ENCODE data around the gene GRIK4.

GRIK4 gene

DNA sequence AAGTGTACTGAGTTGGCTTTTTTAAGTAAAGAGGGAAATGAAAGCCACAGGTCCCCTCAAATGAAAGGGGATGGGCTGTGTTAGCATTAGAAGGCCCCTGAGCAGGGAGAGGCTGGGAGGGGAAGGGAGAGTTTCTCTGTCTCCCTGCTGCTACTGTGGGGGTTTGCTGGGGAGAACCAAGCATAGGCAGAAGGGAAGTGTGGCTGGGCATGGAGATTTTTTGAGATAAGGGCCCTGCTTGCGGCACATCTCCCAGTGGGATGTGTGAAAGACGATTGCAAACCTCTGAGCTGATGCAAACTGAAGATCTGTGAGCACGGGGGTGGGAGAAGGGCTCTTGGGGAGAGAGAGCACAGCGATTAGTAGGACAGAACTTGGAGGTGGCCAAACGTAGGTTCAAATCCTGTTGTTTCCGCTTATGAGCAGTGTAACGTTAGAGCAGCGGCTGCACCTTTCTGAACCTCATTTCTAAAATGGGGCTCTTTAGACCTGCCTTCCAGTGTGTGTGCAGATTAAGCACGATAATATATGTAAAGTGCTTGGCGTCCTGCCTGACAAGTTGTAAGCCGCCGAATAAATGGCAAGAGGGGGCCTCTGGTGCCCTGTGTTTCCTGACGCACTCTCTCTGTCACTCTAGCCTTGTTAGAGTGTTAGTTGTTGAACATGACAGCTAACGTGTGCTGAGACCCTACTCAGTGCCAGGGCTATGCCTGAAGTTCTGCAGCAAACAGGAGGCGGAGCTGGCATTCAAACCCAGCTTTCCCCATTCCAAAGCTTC is 122.3 kb downstream of the GRIK4 start:
- no peak for FAIRE-seq

DNA sequence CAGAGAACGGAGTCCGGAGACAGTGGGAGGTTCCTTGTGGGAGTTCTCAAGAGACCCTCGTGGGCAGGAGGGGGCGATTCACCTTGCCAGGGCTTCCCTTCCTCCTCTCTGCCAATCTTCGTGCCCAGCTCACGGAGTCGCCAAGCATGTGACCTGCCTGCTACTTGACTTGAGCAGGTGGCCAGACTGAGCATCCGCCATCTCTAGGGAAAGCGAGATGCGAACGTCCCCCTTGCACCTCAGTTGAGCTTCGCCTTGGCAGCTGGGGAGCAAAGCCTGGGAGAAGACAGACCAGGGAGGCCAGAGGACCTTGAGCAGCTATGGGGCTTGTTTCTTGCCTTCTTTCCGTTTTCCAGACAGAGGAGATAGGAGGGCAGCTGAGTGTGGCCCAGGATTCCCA is 123.2 kb downstream of the GRIK4 start:
- no peak for FAIRE-seq

More for the DNA sequence above, 122.3 kb downstream of the GRIK4 start:
- DNase-seq (ENCODE audit: low spot score): no peak

DNA sequence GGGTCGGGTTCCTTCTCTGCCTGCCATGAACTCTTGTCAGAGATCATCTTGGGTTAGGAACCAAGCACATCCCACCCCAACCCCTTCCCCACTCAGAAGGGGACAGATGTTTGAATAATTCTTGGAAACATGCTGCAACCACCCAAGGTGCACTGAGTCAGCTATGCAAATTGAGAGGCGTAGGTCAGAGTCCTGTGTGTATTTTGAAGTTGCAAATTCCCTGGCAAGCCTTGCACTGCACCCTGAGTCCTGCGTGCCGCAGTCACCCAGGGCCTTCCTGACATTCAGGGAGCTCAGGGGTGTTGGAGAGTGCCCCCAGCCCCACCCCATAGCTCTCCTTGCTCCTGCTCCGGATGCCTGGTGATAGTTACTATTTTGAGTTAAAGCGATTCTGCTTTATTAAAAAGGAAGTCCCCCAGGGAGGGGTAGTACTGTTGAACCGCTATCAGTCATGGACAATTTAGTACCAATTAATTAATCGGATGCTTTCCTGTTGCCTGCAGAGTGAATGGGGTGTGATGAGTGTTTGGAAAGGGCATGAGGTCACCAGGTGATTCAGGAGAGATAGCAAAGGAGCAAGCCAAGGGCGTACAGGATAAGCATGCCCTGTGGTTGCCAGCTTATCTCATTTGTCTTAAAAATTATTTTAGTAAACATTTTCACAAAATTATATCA is 123.7 kb downstream of the GRIK4 start:
- DNase-seq (ENCODE audit: low spot score) (no peak), FAIRE-seq (no peak)

More for the DNA sequence above, 123.2 kb downstream of the GRIK4 start:
- DNase-seq (ENCODE audit: low spot score): no peak

DNA sequence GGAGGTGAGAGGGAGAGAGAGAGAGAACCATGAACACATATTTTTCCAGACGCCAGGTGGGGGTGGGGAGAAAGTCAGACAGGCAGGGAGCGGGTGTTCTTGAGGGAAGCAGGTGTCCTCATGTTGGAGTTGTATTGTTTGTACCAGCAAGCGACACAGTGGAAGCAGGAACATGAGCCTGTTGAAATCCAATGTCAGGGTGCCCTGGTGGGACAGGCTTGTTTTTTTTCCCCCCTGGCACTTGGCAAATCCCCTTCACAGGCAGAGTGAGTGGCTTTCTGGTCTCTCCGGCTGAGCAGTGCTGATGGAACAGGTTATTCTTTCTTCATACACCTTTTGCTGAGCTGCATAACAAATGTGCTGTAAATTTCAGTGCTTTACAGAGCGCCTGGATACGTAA is 125.6 kb downstream of the GRIK4 start:
- DNase-seq (ENCODE audit: low spot score) (no peak), FAIRE-seq (no peak)

DNA sequence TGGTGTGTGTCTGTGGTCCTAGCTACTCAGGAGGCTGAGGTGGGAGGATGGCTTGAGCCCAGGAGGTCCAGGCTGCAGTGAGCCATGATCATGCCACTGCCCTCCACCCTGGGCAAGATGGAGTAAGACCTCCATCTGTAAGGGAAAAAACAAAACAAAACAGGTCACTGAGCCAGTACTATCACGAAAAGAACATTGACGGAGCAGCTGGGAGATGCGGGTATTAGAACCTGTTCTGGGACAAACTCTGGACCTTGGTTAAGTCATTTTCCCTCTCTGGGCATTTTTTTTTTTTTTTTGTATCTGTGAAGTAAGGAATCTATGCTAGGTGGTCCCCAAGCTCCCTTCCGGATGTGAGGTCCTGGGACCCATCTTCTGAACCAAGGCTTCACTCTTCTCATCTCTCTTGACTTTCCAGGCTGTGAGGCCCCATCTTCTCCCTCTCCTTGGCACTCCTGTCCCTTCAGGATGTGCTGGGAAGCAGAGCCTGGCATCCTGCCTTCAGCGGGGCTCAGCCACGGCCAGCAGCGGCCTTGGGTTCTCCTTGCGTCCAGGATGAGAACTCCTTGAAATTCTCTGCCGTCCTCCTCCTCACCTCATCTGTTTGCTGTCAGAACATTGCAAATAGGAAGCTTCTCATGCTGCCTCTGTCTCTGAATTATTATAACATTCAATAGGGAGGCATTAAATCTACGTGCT is 130.8 kb downstream of the GRIK4 start:
- DNase-seq (ENCODE audit: low spot score) (no peak), FAIRE-seq (no peak)

DNA sequence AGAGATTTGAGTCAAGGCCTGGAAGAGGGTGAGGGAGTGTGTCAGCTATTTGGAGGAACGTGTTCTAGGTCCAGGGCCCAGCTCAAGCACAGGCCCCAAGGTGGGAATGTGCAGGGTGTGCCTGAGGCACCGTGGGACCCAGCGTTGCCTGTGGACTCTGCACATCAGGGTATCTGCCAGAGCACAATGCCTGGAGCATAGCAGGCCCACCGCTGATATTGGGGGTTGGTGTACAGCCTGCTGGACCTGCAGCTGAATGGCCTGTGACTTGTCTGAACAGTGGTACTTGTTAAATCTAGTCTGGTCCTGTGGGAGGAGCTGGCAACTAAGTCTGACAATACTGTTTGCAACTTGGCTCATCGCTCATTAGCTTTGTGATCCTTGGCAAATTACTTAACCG is 131.7 kb downstream of the GRIK4 start:
- FAIRE-seq: no peak
- no peak for DNase-seq (ENCODE audit: low spot score)

DNA sequence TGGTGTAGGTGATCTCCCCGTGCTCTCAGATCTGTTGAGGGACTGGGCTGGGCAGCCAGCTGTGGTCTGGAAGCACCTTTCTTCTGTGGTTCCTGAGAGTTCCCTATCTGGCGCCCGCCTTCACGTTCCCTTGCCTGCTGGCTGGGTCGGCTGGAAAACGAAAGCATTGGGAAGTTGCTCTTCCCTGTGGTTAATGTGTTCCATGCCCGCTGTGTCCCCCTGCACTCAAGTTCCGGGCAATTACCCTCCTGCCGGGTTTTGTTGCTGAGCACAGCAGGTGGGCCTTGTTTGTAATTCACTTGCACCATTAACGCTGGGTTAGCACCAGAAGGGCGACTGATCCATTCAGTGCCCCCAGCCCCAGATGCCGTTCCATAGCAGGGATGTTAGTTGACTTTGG is 134.1 kb downstream of the GRIK4 start:
- FAIRE-seq: no peak
- no peak for DNase-seq (ENCODE audit: low spot score)

DNA sequence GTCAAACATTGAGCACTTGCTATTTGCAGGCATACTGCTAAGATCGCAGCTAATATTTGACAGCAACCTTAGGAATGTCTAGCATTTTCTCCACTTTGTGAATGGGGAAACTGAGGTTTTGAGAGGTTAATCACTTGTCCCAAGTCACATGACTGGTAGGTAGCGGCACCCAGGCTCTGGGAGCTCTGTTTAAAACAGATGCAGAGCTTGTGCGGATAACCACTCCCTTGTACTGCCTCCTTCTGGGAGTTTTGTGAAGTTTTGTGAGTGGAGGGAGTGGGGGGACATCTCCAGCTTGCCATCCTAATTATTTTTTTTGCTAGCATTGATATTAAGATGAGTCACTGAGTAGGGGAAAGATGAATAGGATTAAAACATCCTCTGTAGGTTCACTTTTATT is 134.7 kb downstream of the GRIK4 start:
- DNase-seq (ENCODE audit: low spot score): no peak
- FAIRE-seq: no peak

DNA sequence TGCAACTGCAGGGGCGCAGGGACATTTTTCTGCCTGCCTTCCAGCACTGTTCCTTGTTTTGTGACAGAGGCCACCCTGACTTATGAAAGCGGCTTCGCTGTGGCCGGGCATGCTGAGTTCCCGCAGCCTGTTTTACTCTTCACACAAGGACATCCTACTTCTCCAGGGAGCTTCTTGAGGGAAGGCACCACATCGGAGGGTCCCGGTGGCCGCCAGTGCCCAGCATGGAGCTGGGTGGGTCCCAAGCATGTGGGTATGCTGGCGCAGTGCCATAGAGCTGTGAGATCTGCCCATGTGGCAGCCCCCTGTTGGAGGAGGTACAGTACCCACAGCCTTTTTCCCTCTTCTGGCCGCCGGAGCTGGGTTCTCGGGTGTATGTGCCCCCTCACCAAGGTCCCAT is 136.1 kb downstream of the GRIK4 start:
- FAIRE-seq: no peak
- no peak for DNase-seq (ENCODE audit: low spot score)

DNA sequence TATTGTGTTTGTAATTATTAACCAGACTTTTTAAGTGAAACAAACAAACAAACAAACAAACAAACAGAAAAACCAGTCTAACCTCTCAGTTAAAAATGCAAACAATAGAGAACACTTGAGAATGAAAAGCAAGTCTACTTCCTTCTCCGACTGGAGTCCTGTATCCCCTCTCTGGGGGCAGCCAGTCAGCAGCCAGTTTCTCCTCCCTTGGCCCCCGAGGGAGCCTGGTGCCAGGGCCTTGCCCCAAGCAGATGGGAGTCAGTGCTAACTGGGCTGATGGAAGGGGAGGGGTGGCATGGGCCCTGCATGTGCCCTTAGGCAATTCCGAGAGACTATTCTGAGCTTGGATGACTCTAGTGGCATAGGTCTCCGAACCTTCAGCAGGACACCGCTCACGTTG is 137.2 kb downstream of the GRIK4 start:
- FAIRE-seq: no peak

DNA sequence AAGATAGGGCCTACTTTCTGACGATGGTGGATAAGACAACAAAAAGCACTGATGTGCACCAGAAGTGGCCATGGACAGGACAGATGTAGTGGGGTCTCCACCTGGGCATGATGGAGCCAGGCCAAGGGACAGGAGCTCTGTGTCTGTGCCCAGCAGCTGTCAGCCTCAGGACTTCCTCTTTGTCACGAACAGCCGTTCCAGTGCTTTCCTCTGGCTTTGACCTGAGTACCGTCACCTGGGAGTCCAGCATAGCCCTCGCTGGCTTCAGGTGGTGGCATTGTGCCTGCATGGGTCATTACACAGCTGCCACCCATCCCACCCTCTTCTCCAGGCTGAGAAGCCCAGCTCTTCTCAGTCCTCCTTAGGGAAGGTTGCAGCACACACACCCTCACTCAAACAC is 137.8 kb downstream of the GRIK4 start:
- no peak for DNase-seq (ENCODE audit: low spot score)
- no peak for FAIRE-seq

More for the DNA sequence above, 137.2 kb downstream of the GRIK4 start:
- DNase-seq (ENCODE audit: low spot score): no peak

DNA sequence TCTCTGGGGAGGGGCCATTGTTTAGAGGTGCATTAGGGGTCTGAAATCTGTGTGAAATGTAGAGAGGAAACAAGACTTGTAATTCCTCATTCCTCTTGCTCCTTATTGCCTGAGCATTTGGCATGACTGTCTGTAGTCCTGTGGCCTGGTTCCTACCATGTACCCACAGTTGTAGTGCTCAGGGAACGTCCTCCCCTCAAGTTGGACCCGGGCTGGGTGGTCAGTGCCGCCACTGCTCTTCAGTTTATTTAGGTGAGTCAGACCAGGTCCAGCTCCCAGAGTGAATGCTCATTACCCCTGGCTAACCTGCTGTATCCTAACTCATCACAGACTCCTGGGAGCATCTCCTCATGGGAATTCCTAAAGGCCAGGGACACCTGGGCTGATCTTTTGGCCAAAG is 139.8 kb downstream of the GRIK4 start:
- DNase-seq (ENCODE audit: low spot score) (no peak), FAIRE-seq (no peak)

DNA sequence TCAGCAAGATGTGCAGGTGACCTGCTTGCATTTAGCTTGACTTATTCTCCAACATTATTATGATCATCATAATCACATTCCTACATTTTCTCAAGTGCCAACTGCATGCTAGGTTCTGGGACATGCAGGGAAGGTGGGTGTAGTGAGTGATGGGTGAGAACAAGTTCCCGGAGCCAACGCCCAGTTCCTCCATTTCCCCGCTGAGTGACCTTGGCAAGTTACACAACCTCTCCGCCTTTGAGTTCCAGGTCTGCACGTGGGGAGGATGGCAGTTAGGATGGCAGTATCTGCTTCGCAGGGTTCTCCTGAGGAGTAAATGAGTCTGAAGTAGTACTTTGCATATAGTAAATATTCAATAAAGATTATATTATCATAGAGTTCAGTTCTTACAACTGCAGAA is 140.3 kb downstream of the GRIK4 start:
- FAIRE-seq: no peak
- no peak for DNase-seq (ENCODE audit: low spot score)

DNA sequence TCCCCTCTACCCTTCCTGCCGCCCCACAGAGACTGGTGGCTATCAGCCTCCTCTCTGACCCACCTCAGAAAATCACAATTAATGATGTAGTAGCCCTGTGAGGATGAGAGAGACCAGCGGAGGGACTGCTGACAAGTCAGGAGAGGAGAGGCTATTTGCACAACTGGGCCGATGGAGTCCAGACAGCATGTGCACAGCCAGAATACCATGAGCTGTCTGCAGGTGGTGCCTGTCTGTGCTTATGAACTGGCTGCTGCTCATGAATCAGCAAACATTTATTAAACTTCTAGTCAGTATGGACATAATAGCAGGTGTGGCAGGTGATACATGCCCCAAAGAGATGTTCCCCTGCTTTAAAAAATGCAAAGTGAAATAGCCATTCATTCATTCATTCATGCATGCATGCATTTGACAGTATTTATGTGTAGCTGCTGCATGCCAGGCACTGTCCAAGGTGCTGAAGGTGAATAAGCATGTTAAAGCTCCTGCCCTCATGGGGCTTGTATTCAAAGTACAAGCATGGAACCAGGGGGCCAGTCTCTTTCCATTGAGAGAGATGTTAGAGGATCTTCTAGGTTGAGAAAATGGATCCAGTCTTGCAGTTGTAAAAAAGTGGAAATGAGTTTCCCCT is 141.3 kb downstream of the GRIK4 start:
- no peak for FAIRE-seq
- DNase-seq (ENCODE audit: low spot score): no peak

DNA sequence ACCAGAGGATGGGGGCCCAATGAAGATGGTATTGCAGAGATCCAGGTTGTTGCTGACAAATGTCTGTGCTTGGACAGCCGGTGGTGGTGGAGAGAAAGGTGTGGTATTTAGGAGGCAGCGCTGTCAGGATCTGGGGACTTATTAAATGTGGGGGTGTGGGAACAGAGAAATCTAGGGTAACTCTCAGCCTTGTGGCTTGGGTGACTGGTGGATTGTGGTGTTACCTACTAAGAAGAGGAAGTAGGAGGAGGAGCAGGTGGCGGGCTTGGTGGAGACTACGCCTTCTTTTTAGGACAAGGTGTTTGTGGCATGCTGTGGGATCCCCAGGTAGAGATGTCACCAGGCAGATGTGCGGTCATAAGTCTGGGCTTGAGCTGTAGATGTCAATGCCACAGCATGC is 144.0 kb downstream of the GRIK4 start:
- FAIRE-seq (no peak), DNase-seq (ENCODE audit: low spot score) (no peak)

DNA sequence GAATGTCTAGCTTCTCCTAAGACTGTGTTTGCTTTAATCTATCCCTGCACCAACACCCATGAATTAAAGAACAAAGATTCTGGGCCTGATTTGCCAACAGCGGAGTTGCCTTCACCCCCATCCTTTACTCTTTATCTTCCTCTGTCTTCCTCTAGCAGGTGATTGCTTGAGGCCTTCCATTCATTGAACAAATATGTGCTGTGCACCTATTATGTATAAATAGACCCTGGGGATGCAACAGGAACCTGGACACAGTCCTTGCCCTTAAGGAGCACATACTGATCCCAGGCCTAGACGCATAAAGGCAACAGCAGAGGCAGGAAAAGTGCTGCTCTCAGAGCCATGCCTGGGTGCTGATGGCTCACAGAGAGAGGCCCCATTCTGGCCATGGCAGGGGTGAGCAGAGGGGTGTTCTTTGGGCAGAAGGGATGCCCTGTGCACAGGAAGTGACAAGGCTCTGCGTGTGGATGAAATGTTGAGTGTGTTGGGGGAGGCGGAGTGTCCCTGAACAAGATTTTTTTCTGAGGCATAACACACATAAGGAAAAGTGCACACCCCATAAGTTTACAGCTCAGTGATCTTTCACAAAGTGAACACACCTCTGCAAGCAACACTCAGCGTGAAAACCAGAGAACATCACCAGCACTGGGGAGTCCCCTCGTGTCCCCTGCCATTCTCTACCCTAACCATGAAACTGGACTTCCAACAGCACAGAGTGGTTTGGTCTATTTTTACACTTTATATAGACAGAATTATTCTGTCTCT is 145.9 kb downstream of the GRIK4 start:
- FAIRE-seq (no peak), DNase-seq (ENCODE audit: low spot score) (no peak)

DNA sequence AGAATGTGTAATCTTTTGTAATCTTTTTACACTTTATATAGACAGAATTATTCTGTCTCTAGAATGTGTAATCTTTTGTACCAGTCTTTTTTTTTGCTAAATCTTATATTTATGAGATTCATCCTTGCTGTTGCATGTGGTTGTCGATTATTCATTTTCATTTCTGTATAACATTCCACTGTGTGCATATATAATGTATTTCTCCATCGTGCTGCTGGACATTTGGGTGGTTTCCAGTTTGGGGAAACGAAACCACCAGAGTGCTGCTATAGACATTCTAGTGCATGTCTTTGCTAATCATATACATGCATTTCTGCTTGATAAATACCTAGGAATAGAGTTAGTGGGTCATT is 146.5 kb downstream of the GRIK4 start:
- DNase-seq (ENCODE audit: low spot score): no peak
- FAIRE-seq: no peak

DNA sequence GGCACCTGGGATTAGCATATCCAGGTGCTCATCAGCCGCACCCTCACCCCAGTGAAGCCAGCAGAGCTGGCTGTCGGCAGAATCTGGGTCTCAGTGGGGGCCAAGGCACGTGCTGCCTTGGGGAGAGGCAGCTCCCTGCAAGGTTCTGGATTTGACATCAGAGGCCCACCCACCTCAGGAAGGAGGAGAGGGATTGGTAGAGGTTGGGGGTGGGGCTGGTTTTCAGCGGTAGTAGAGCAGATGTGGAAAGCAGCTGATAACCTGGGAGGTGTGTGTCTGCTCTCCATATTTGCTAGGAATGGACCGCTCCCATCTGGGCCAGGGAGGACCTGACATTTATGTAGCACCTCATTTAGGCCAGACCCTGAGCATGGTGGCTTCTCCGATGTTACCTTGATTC is 147.5 kb downstream of the GRIK4 start:
- no peak for DNase-seq (ENCODE audit: low spot score)
- FAIRE-seq: no peak

DNA sequence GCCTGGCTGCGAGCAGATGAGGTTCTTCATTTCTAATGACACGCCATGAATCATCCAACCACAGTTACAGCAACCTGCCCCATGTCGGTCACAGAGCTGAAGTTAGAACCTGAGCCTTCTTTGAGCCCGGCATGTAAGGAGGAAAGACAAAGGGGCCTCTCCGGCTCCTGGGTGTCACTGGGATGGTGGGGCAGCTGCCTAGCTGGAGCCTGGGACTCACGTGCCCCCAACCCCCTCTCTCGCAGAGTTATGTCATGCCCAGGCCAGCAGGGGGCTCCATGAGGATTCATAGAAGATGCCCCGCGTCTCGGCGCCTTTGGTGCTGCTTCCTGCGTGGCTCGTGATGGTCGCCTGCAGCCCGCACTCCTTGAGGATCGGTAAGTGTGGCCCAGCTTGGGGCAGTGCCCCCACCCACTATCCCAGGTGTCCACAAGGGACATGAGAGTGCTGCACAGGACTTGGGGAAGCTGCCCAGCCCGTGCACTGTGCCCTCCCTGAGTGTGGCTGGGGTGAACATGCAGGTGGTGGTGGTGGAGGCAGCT is 148.5 kb downstream of the GRIK4 start:
- FAIRE-seq (no peak), DNase-seq (ENCODE audit: low spot score) (peak; percentile 23)

DNA sequence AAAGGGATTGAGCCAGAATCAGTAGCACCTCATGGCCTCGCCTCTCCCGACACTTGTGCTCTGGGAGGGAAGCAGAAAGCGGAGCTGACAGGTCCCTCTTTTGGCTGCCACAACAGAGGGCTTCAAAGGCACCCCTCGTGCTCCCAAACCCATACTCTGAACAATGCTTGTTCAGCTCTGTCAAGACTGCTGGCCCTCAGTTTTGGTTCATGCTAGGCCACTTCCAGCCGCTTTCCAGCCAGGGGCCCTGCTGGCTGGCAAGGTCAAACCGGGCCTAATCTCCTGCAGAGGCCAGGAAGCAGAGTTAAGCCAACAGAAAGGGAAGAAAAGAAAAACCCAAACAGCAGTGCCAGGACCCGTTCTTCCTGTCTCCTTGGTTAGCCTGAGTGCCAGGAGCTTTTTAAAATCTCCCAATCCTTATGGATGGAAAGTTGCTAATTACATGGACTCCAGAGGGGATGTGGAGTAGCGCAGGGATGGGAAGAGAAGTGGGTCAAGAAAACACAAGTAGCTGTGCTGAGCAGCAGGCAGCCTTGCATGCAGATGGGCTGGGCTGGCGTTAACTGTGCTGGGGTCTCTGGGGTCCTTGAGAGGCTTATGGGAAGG is 150.6 kb downstream of the GRIK4 start:
- no peak for FAIRE-seq
- no peak for DNase-seq (ENCODE audit: low spot score)

DNA sequence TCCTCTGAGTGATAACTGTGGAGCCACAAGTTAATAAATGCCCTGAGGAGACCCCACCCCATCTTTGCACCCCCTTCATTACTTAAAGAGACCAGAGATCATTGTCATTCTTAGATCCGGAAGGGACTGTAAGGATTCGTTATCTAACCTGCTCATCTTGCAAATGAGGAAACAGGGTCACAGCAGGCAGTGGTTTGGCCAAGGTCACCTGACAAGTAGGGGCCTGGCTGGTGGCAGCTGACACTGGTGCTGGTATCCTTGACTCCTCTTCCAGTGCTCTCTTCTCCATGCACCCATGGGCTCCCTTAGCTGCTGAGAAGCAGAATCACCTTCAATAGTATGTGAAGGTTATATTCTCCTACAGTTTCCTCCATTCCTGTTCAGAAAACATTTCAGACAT is 151.6 kb downstream of the GRIK4 start:
- FAIRE-seq (no peak), DNase-seq (ENCODE audit: low spot score) (no peak)
